Measurements from ENCODE around the gene LRRC74B.
"Not testable (repeated sequence)": the region's sequence is repeated elsewhere in the genome, so short reads cannot be mapped to it uniquely, and the experiment has no call there.

LRRC74B gene

GRCh38 chr22:21032037-21032867, 13.5 kb upstream of the LRRC74B start, which contains the start of gene SLC7A4:
Gene SLC7A4, minus strand, starts transcription at chr22:21032561. Its CDS starts 749 bp downstream, at chr22:21031812.
- peak; percentile 20 for DNase-seq

GRCh38 chr22:21032868-21033688, 12.7 kb upstream of the LRRC74B start:
- no peak for DNase-seq

- no peak for DNase-seq
Observed at GRCh38 chr22:21033895-21034294, 11.9 kb upstream of the LRRC74B start.

- no peak for DNase-seq
Observed at GRCh38 chr22:21034989-21035388, 10.8 kb upstream of the LRRC74B start.

GRCh38 chr22:21038405-21038804, 7.3 kb upstream of the LRRC74B start:
- no peak for DNase-seq

GRCh38 chr22:21039158-21039557, 6.6 kb upstream of the LRRC74B start:
- DNase-seq: not testable (repeated sequence)

GRCh38 chr22:21041937-21042336, 3.8 kb upstream of the LRRC74B start:
- no peak for DNase-seq

GRCh38 chr22:21042978-21043859, 2.5 kb upstream of the LRRC74B start:
- no peak for DNase-seq

GRCh38 chr22:21043860-21044535, 1.7 kb upstream of the LRRC74B start:
- DNase-seq: no peak

GRCh38 chr22:21044931-21045584, 688 bp upstream of the LRRC74B start:
- peak; percentile 68 for DNase-seq

GRCh38 chr22:21047035-21047661, 1.4 kb downstream of the LRRC74B start:
- no peak for DNase-seq

GRCh38 chr22:21047730-21048129, 2.0 kb downstream of the LRRC74B start:
- no peak for DNase-seq

- not testable (repeated sequence) for DNase-seq
Observed at GRCh38 chr22:21048448-21048847, 2.7 kb downstream of the LRRC74B start.

- not testable (repeated sequence) for DNase-seq
Observed at GRCh38 chr22:21048965-21049364, 3.2 kb downstream of the LRRC74B start.

GRCh38 chr22:21051145-21051830, 5.5 kb downstream of the LRRC74B start:
- no peak for DNase-seq

- DNase-seq: no peak
Observed at GRCh38 chr22:21051831-21052400, 6.2 kb downstream of the LRRC74B start.

GRCh38 chr22:21052715-21053459, 7.1 kb downstream of the LRRC74B start:
- DNase-seq: no peak

- DNase-seq: no peak
Observed at GRCh38 chr22:21054046-21054713, 8.4 kb downstream of the LRRC74B start.

Measured in left hindlimb (tissue), 1 donor.